GM13977 (cell line): ENCODE data around the gene ADAMTS17.

ENCODE experiments used
- DNase-seq: peaks from one replicate; pipeline ENCODE4 v3.0.0; 2012; ENCODE audit warnings: low spot score
- in situ Hi-C: fragments of 300-500 bp; cut with MboI; formaldehyde crosslinking; loops from one replicate; pipeline ENCODE4 v1.12.0; 2022; ENCODE audit warnings: low sequenced_read_pairs, low pct_unique_long_range_greater_than_20kb, mixed read lengths, inconsistent platforms; ENCODE audit not compliant: unreplicated experiment
- TF ChIP-seq, protein P1 (sequence below): IDR thresholded peaks from 2 replicates; pipeline ENCODE4 v1.5.1; 2012; ENCODE audit warnings: mild to moderate bottlenecking, control low read depth; ENCODE audit not compliant: insufficient read depth; ENCODE audit errors: extremely low read depth, missing control alignments

ADAMTS17 gene

DNA sequence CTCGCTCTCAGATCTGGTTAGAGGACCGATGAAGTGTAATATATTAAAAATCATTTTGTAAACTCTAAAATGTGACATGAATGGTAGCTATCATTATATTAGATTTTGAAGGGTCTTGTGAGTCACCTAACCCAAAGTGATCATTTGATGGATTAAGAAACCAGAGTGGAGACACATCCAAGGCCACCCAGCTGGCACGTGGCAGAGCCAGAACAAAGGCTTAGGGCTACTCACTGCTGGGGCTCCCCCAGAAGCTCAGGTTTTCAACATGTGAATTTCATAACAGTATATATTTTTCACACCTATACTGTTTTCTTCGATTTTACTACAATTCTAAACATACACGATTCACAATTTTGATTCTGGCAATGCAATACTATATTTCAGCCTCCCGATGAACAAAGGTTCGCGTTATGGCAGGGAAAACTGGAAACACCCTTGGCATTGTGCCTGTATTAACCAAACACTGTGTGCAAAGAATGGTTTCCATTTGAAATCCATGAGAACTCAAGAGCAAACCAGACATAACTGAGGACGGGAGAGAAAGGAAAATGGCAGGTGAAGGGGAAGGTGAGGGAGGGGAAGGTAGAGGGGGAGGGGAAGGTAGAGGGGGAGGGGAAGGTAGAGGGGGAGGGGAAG, 88.9 kb downstream of the ADAMTS17 start:
- DNase-seq, result no peak
- in situ Hi-C loops, result no loop called here
- TF ChIP-seq, protein P1, sequence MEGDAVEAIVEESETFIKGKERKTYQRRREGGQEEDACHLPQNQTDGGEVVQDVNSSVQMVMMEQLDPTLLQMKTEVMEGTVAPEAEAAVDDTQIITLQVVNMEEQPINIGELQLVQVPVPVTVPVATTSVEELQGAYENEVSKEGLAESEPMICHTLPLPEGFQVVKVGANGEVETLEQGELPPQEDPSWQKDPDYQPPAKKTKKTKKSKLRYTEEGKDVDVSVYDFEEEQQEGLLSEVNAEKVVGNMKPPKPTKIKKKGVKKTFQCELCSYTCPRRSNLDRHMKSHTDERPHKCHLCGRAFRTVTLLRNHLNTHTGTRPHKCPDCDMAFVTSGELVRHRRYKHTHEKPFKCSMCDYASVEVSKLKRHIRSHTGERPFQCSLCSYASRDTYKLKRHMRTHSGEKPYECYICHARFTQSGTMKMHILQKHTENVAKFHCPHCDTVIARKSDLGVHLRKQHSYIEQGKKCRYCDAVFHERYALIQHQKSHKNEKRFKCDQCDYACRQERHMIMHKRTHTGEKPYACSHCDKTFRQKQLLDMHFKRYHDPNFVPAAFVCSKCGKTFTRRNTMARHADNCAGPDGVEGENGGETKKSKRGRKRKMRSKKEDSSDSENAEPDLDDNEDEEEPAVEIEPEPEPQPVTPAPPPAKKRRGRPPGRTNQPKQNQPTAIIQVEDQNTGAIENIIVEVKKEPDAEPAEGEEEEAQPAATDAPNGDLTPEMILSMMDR, result no peak

DNA sequence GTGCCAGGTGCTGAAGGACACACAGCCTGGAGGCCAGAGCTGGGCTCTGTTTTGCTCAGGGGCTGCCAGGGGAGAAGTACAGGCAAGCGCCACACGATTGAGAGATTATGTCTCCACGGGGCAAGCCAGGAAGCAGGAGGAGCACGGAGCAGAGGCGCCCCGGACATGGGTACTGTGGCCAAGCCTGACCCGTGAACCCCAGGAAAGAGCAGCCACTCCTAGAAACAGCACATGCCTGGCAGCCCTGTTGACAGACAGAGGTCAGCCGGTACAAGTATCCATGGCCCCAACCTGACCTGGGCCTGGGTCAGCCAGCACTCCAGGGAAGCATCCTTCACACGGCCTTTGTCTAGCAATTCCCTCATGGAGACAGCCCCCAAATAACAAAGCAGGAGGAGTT, 89.4 kb downstream of the ADAMTS17 start:
- TF ChIP-seq, protein P1, result no peak
- in situ Hi-C loops, result no loop called here
- DNase-seq, result no peak

DNA sequence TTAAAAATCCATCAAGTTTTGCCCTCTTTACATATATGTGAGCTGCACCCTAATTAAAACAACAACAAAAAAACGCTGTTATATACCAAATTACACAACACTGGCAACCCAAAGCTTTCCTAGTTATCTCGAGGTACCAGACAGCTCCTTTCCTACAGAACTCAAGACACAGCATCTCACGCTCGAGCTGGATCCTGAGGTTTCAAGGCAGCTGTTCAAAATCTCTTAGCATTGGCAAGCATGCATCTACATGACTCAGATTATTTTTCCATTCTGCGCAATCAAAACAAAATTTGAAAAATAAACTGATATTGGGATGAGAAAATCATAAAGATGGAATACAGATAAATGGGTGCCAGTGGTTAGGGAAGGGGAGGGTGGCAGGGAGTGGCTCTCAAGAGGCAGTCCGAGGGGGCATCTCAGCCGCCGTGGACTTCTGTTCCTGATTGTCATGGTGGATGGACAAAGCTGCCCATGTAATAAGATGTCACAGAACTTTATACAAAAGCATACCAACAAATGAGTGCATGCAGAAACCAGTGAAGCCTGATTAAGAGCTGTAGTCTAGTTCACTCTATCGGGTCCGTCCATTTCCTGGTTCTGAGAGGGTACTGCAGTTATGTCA, 91.5 kb downstream of the ADAMTS17 start:
- in situ Hi-C loops, result no loop called here
- no peak for DNase-seq
- TF ChIP-seq, protein P1, result no peak

DNA sequence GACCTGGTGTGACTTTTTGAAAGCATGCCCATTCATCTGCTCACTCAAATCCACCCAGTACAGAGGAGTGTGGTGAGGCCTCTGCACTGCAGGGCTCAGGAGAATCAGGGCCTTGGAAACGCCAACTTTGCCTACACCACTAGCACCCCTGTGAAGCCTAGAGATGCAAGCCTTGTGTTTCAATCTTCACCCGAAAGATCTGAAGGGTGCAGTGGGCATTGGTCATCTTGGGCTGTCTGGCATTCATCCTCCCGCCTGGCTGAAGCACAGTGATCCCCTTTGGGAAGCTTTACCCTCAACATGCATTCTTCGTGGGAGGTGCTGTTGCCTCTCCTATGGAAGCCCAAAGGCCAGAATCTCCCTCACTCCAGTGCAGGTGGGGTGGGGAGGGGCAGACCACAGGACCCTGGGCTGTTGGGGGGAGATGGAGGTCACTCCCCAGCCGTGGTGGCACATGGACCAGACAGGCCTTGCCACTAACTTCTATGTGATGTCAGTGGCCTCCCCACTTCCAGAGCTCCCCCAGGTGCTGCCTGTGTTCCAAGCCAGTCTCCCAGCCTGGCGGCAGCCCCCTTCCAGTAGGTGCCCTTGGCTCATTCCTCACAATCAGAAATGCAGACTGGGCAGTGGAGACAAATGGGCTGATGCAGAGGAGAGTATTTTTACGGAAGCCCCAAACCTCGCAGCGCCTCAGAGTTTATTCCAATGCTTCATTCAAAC, 92.5 kb downstream of the ADAMTS17 start:
- in situ Hi-C loops, result no loop called here
- no peak for DNase-seq
- TF ChIP-seq, protein P1, result no peak

DNA sequence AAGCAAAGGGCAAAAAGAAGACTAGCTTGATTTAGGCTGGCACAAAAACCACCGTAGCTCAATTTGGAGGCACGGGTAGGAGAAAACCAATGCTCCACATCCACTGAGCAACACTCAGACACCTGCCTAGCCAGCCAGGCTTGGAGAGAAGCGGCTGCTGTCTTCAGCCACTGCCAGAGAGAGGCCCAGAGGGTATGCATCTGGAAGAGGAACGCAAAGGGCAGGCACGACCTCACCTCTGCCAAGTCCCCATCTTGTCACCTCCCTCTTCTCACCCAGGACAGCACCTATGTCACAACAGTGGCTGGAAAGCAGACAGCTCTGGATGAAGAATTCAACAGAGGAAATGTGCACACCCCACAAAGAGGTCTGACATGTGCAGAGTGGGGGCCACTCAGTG, 93.5 kb downstream of the ADAMTS17 start:
- DNase-seq, result no peak
- in situ Hi-C loops, result no loop called here
- TF ChIP-seq, protein P1, result no peak

DNA sequence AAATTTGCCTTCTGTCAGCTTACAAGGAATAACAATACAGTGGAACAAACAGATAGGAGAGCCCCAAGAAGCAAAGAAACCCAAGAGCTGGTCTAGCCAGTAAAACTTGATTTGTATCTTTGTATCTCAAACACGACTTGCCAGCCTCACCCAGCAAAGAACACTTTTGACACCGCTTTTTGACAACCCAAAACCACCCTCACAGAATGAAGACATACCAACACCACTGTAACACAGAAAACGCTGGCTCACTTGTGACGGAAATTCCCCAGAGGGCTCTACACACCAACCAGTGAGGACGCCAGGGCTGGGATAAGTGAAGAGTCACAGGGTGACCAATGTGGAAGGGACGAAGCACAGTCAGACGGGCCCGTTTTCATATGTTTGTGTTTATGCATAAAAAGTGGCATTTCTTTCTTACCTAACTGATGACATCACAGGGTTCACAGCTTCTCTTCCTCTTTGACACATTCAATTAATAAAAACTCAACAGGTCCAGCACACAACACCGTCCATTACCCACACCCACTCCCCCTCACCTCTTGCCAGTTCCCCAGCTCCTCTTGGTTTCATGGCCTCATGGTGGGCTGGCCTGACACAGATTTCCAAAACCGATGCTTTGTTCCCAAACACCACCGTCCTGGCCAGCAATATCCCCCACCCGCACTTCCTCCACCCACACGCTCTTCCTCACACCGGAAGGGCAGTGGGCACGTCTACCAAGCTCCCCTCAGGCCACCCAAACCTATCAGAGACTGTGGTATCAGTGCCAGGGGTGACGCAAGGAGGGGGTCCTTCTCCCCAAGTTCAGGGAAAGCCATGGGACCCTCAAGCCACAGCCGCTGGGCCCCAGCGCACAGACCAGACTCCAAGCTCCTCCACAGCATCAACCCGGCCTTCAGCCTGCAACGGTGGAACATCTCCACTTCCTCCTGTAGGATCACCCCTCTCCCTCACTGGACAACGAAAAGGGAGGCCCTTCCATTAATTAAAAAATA, 94.2 kb downstream of the ADAMTS17 start:
- DNase-seq, result no peak
- in situ Hi-C loops, result no loop called here
- TF ChIP-seq, protein P1, result no peak
